ENCODE data around the gene ABCA13.

DNA sequence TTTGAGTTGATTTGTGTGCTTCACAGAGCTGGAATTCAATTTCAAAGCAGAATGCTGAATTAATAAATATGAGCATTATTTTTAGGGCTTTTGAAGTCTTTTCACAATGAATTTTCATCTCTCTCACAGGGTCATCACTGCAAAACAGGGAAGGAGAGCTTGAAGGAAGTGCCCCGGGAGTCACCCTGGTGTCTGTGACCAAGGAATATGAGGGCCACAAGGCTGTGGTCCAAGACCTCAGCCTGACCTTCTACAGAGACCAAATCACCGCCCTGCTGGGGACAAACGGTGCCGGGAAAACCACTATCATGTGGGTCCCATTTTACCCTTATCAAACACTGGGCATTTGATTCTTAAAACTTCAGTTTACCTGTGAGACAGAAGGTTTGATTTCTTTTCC is 217.7 kb downstream of the ABCA13 start:
- TF ChIP-seq EZH2phosphoT487 (IDR thresholded peaks at IDR 0.05; ENCODE audit: borderline replicate concordance, low read length) (no peak), CTCF (IDR thresholded peaks at IDR 0.05; ENCODE audit: low read depth, low read length, poor library complexity, severe bottlenecking) (no peak)

All from DOHH2 (cell line).